ENCODE data around the gene URB2. TPM values are rescaled to one million over a fixed set of nuclear protein-coding genes. Genes with fewer than 3 reads are reported as not detected.

The URB2 gene
- total RNA-seq, 1 experiment from 2014 or later, result 20.4 TPM

GRCh38 chr1:229650045-229650444 lies 24.0 kb downstream of the URB2 start:
- DNase-seq (ENCODE audit: low read depth, low spot score) (no peak), ATAC-seq (no peak)
- no peaks in the 10 kb centered on the region for H3K9me3 ChIP-seq (ENCODE audit: control insufficient read depth in 1 of 2, insufficient read depth in 1 of 2, low read depth in 1 of 2, low read length in 2 of 2)
- H4K20me1 ChIP-seq (ENCODE audit: insufficient read depth), result no peaks in the 10 kb centered on the region
- no peaks in the 10 kb centered on the region for H3K27me3 ChIP-seq (ENCODE audit: insufficient read depth, low read length)
- intact Hi-C loops (cut with micrococcal nuclease), result no loop called here
- no peaks in the 10 kb centered on the region for H3K4me1 ChIP-seq (ENCODE audit: control insufficient read depth in 1 of 2, insufficient read depth in 2 of 2, low read length in 2 of 2)
- no peak overlapping the region for H3K27ac ChIP-seq (ENCODE audit: low read depth, low read length)
- H3K36me3 ChIP-seq (ENCODE audit: control insufficient read depth in 1 of 2, insufficient read depth in 2 of 2, low read length in 2 of 2), result peaks cover 30 to 61% of the 10 kb centered on the region in 2 experiments
- ChIA-PET CTCF (no interaction called here), POLR2A (no interaction called here), RAD21 (ENCODE audit: low non-redundant PET in 1 of 2, low total read pairs in 2 of 2, uncharacterized antibody in 2 of 2, unreplicated experiment in 2 of 2) (no interaction called here)
- BruUV-seq (replicated peaks), result no TSS peak
- no peak overlapping the region for H3K4me3 ChIP-seq (replicated peaks in 1 of 2; ENCODE audit: low read depth in 1 of 2, low read length in 2 of 2)
- no peak overlapping the region for H3K9ac ChIP-seq (ENCODE audit: low read length)
- no peaks in the 10 kb centered on the region for H3K9me2 ChIP-seq (ENCODE audit: insufficient read depth)
- H3K79me2 ChIP-seq (ENCODE audit: insufficient read depth, low read length), result peaks cover 12% of the 10 kb centered on the region; the same call in 1 of the 2 replicates
- TF ChIP-seq CEBPB (IDR thresholded peaks at IDR 0.05; ENCODE audit: low read depth), result no peak
- TF ChIP-seq YY1 (IDR thresholded peaks at IDR 0.05; ENCODE audit: extremely low read depth, insufficient replicate concordance, low read depth, low read length), result no peak
- TF ChIP-seq, protein P1, sequence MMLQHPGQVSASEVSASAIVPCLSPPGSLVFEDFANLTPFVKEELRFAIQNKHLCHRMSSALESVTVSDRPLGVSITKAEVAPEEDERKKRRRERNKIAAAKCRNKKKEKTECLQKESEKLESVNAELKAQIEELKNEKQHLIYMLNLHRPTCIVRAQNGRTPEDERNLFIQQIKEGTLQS (IDR thresholded peaks at IDR 0.05), result no peak
- TF ChIP-seq SIN3A (IDR thresholded peaks at IDR 0.05; ENCODE audit: low read depth), result no peak
- no peak for TF ChIP-seq ZNF274 (IDR thresholded peaks at IDR 0.05; ENCODE audit: low read depth, low read length)
- TF ChIP-seq POLR2AphosphoS5 (IDR thresholded peaks at IDR 0.05; ENCODE audit: low read depth, low read length), result no peak
- no peak for TF ChIP-seq CTCF (IDR thresholded peaks at IDR 0.05 in 2 of 3, conservative IDR thresholded peaks at IDR 0.05 in 1 of 3; ENCODE audit: borderline replicate concordance in 1 of 3, insufficient read depth in 1 of 3, low read depth in 2 of 3, low read length in 2 of 3)
- no peak for TF ChIP-seq SP1 (IDR thresholded peaks at IDR 0.05; ENCODE audit: low read depth)
- no peak for TF ChIP-seq POLR2A (IDR thresholded peaks at IDR 0.05; ENCODE audit: borderline replicate concordance, extremely low read depth, insufficient read depth, insufficient read length)
- TF ChIP-seq CBX3 (IDR thresholded peaks at IDR 0.05; ENCODE audit: low read depth), result no peak
- TF ChIP-seq, protein P2, sequence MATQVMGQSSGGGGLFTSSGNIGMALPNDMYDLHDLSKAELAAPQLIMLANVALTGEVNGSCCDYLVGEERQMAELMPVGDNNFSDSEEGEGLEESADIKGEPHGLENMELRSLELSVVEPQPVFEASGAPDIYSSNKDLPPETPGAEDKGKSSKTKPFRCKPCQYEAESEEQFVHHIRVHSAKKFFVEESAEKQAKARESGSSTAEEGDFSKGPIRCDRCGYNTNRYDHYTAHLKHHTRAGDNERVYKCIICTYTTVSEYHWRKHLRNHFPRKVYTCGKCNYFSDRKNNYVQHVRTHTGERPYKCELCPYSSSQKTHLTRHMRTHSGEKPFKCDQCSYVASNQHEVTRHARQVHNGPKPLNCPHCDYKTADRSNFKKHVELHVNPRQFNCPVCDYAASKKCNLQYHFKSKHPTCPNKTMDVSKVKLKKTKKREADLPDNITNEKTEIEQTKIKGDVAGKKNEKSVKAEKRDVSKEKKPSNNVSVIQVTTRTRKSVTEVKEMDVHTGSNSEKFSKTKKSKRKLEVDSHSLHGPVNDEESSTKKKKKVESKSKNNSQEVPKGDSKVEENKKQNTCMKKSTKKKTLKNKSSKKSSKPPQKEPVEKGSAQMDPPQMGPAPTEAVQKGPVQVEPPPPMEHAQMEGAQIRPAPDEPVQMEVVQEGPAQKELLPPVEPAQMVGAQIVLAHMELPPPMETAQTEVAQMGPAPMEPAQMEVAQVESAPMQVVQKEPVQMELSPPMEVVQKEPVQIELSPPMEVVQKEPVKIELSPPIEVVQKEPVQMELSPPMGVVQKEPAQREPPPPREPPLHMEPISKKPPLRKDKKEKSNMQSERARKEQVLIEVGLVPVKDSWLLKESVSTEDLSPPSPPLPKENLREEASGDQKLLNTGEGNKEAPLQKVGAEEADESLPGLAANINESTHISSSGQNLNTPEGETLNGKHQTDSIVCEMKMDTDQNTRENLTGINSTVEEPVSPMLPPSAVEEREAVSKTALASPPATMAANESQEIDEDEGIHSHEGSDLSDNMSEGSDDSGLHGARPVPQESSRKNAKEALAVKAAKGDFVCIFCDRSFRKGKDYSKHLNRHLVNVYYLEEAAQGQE (IDR thresholded peaks at IDR 0.05; ENCODE audit: low read depth), result no peak
- TF ChIP-seq RAD21 (IDR thresholded peaks at IDR 0.05; ENCODE audit: low read depth), result no peak
- no peak for TF ChIP-seq ELF1 (IDR thresholded peaks at IDR 0.05; ENCODE audit: borderline replicate concordance, low read depth)
- TF ChIP-seq JUND (IDR thresholded peaks at IDR 0.05), result no peak
- no peak for TF ChIP-seq EZH2phosphoT487 (IDR thresholded peaks at IDR 0.05; ENCODE audit: borderline replicate concordance)
- no peak overlapping the region for H3K4me2 ChIP-seq (ENCODE audit: low read length)
- H2AFZ ChIP-seq (ENCODE audit: low read depth, low read length, poor library complexity, severe bottlenecking), result no peak overlapping the region
